SK-N-SH (cell line): ENCODE results near the gene FICD.

Source experiments
- GATA2 ChIP-seq: sonication (generic); formaldehyde crosslinking; IDR thresholded peaks from 2 replicates; pipeline ENCODE4 v1.5.0; 2020; ENCODE audit warnings: mild to moderate bottlenecking, missing genetic modification reagents
- NFIC ChIP-seq: IDR thresholded peaks from 2 replicates; pipeline ENCODE4 v1.4.0; 2012; ENCODE audit warnings: borderline replicate concordance
- POLR2AphosphoS5 ChIP-seq: IDR thresholded peaks from 2 replicates; pipeline ENCODE4 v1.6.1; 2012; ENCODE audit warnings: low read depth, low read length
- RFX5 ChIP-seq: IDR thresholded peaks from 2 replicates; pipeline ENCODE4 v1.6.1; 2012; ENCODE audit warnings: mild to moderate bottlenecking, improper control_type of control experiment, low read length

DNA sequence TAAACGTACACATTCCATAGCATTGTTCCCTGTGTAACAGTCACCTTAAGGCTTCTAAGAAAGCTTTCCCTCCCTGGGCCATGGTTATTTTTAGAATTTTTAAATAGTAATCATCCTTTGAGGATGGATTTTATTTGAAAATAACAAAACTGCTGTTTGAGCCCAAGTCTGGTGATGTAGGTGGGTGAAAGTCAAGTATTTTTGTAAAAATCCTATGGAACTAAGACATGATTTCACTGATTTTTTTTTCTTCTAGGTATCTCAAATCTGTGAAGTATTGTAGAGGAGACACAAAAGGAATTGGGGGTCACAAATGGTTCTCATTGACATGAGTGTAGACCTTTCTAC is 48.7 kb downstream of the FICD start:
- TF ChIP-seq GATA2 (CRISPR knock-in tag) (no peak), POLR2AphosphoS5 (no peak), NFIC (no peak), RFX5 (no peak)
